Spleen (tissue), 7 donors: Measurements from ENCODE around the gene MCOLN2.

ENCODE experiments used
- CTCF ChIP-seq, 11 experiments: fragments of 200-600 bp in 7 of 11; fragments of 450-650 bp in 4 of 11; sonication (generic) in 4 of 11; IDR thresholded peaks in 8 of 11; conservative IDR thresholded peaks in 3 of 11; 1 replicate in 7 of 11; 2 replicates in 4 of 11; pipeline versions ENCODE4 v1.4.0 to v1.8.0; 2016 to 2021; ENCODE audit warnings: antibody characterized with exemption in 11 of 11, inconsistent platforms in 4 of 11, mild to moderate bottlenecking in 1 of 11
- POLR2A ChIP-seq, 3 donors: fragments of 450-650 bp; IDR thresholded peaks; one replicate each; pipeline ENCODE4 v1.5.1; 2017; ENCODE audit warnings: antibody characterized with exemption in 3 of 3, mild to moderate bottlenecking in 1 of 3
- donor health status: DM: no; HTN: no; CAD: no; lungs with moderate emphysema.
- donor health status: DM: no; HTN: no; CAD: no.
- donor health status: DM: no; HTN: no; CAD: no.

GRCh38 chr1:84939151-84939550, 57.8 kb downstream of the MCOLN2 start:
- TF ChIP-seq CTCF (IDR thresholded peaks at IDR 0.05 in 8 of 11, conservative IDR thresholded peaks at IDR 0.05 in 3 of 11) (no peak), POLR2A (IDR thresholded peaks at IDR 0.05) (no peak)
